Esophagus squamous epithelium (tissue), 5 donors: Measurements from ENCODE around the gene KCNH6. TPM values are rescaled to one million over a fixed set of nuclear protein-coding genes. Genes with fewer than 3 reads are reported as not detected.

ENCODE experiments used
- DNase-seq: peaks from one replicate; lab custom pipeline; 2025; lab: John Stamatoyannopoulos, UW
- H3K27ac ChIP-seq, 4 donors: fragments of 200-600 bp; sonication (generic); one replicate each; pipeline ENCODE4 v1.5.1; 2016 to 2019; ENCODE audit warnings: mild to moderate bottlenecking in 1 of 4
- H3K27me3 ChIP-seq, 4 donors: fragments of 200-600 bp; sonication (generic); 1 replicate in 3 of 4; 2 replicates in 1 of 4; pipeline versions ENCODE4 v1.5.1 to v1.6.0; 2017 to 2021; ENCODE audit warnings: antibody characterized with exemption in 1 of 4
- H3K36me3 ChIP-seq, 3 donors: fragments of 200-600 bp; sonication (generic); one replicate each; pipeline ENCODE4 v1.5.1; 2016 to 2019
- H3K4me1 ChIP-seq, 3 donors: fragments of 200-600 bp; sonication (generic); one replicate each; pipeline ENCODE4 v1.5.1; 2017 to 2019
- H3K4me3 ChIP-seq, 4 donors: fragments of 200-600 bp; sonication (generic); 1 replicate in 3 of 4; 2 replicates in 1 of 4; pipeline ENCODE4 v1.5.1; 2016 to 2019; ENCODE audit warnings: mild to moderate bottlenecking in 2 of 4, moderate library complexity in 1 of 4
- H3K9me3 ChIP-seq, 3 donors: fragments of 200-600 bp; sonication (generic); one replicate each; pipeline ENCODE4 v1.5.1; 2016 to 2019
- POLR2A ChIP-seq, 4 donors: fragments of 450-650 bp; IDR thresholded peaks; one replicate each; pipeline ENCODE4 v1.6.1; 2017; ENCODE audit warnings: antibody characterized with exemption in 4 of 4, mild to moderate bottlenecking in 4 of 4, moderate library complexity in 3 of 4
- WGBS, 2 donors: methylation state at CpG; one replicate each; pipeline ENCODE4 v1.1.5; 2018; 5-methylcytosine and 5-hydroxymethylcytosine counted together
- intact Hi-C: fragments of 100-400 bp; cut with DNase I; formaldehyde crosslinking; loops from one replicate; pipeline ENCODE4 v1.15.0; 2022
- total RNA-seq, 4 donors: library from RNA; depleted of rRNA; stranded (reverse); fragments of >200 nt; gene quantifications; one replicate each; pipeline ENCODE4 v1.1.0, GENCODE V29; 2016
- TF ChIP-seq, protein P1 (sequence below), 6 experiments: fragments of 450-650 bp in 4 of 6; fragments of 200-600 bp in 2 of 6; sonication (generic) in 2 of 6; IDR thresholded peaks; one replicate each; pipeline ENCODE4 v1.5.1; 2016 to 2019; ENCODE audit warnings: antibody characterized with exemption in 6 of 6, mild to moderate bottlenecking in 4 of 6, moderate library complexity in 4 of 6
- donor health status: DM: yes; HTN: yes; CAD: no.

KCNH6 gene
- total RNA-seq, 4 donors from 2014 or later, result not detected

DNA sequence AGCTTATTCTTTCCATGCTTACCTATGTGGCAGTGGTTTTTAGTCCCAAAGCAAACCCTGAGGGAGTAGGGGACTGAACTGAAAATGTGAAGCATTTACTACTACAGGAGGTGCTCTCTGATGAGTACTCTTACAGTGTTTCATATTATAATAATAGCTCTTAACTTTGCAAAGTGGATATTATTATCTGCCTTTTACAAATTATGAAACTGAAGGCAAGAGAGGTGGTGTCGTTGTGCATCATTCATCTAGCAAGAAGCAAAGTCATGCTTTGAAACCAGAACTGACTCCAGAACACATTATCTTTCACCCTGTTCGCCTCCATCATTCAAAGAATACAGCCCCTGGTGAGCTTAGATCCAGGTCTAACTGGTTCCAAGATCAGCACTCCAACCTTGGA, 8.2 kb upstream of the KCNH6 start:
- intact Hi-C loops, result no loop called here
- WGBS, 2 donors, result 78 to 94% methylated on average over 2 of the region's 2 CpGs
- TF ChIP-seq, protein P1, sequence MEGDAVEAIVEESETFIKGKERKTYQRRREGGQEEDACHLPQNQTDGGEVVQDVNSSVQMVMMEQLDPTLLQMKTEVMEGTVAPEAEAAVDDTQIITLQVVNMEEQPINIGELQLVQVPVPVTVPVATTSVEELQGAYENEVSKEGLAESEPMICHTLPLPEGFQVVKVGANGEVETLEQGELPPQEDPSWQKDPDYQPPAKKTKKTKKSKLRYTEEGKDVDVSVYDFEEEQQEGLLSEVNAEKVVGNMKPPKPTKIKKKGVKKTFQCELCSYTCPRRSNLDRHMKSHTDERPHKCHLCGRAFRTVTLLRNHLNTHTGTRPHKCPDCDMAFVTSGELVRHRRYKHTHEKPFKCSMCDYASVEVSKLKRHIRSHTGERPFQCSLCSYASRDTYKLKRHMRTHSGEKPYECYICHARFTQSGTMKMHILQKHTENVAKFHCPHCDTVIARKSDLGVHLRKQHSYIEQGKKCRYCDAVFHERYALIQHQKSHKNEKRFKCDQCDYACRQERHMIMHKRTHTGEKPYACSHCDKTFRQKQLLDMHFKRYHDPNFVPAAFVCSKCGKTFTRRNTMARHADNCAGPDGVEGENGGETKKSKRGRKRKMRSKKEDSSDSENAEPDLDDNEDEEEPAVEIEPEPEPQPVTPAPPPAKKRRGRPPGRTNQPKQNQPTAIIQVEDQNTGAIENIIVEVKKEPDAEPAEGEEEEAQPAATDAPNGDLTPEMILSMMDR (IDR thresholded peaks at IDR 0.05), result no peak
- no peak for TF ChIP-seq POLR2A (IDR thresholded peaks at IDR 0.05)

DNA sequence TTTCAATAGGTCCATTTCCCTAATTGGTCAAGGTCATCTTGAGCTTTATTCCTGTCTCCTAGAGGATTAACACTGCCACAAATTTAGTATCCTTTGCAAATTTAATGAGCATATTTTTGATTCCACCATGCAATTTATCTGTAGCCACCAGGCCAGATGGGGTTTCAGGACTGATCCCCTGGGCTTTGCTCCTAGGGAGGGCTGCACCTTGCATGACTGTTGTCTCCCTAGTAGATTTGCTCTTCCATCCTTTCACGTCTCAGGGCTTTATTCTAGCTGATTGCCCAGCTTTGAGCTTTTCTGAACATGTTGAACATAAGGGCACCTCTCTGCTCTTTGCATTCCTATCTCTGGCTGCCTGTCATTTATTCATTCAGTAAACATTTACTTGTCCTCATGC, 7.7 kb upstream of the KCNH6 start:
- Histone ChIP-seq H3K36me3 (no peaks in the 10 kb centered on the region), H3K4me1 (no peaks in the 10 kb centered on the region), H3K27me3 (peaks cover 0 to 36% (median 0%) of the 10 kb centered on the region in 4 donors), H3K4me3 (no peak overlapping the region), H3K9me3 (no peaks in the 10 kb centered on the region), H3K27ac (no peak overlapping the region)
- WGBS, 2 donors, result 18 to 33% methylated on average over 1 of the region's 1 CpG
- TF ChIP-seq, protein P1 (IDR thresholded peaks at IDR 0.05), result no peak
- no peak for TF ChIP-seq POLR2A (IDR thresholded peaks at IDR 0.05)
- DNase-seq, result no peak
- intact Hi-C loops, result no loop called here

More for the DNA sequence above, 8.2 kb upstream of the KCNH6 start:
- Histone ChIP-seq H3K36me3 (no peaks in the 10 kb centered on the region), H3K27me3 (peaks cover 0 to 31% (median 0%) of the 10 kb centered on the region in 4 donors), H3K4me1 (no peaks in the 10 kb centered on the region), H3K9me3 (no peaks in the 10 kb centered on the region), H3K4me3 (no peak overlapping the region), H3K27ac (no peak overlapping the region)
- no peak for DNase-seq

DNA sequence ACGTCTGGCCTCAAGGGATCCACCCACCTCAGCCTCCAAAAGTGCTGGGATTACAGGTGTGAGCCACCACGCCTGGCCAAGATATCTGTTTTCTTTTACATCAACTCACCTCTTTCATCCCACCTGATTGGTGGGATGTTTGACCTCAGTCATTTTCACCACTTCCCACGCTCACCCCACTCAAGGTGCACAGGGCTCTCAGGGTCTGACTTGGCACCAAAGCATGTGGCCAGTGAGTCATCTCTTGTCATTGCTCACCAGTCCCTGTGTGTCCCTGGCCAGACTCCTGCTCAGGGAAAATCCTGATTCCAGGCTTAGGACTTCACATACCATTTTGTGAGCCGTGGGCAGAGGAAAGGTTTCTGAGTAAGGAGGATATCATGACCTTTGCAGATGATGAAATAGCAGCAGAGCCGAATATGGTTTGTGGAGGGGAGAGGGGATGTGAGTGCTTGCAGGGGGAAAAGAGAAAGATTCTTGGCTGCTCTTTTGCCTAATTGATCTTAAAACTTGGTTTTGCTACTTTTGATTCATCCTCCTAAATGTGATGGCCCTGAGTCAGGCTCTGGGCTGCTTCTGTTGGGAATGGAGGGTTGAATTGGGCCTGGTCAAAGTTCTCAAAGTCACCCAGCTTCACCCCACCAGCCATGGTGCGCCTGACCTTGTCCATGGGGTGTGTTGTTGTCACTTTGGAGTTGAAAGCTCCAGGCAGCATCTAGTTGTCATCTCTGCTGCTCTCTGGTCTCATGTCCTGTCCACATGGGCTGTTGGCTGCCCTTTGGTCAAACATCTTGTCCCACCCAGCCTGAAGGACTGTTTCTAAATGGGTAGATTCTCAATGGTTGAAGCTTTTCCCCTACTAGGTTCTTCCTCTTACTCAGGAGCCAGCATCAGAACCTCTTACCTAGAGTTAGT, 6.0 kb upstream of the KCNH6 start:
- H3K27me3 ChIP-seq, result peaks cover 0 to 48% (median 0%) of the 10 kb centered on the region in 4 donors
- H3K4me1 ChIP-seq, result no peaks in the 10 kb centered on the region
- no peak overlapping the region for H3K4me3 ChIP-seq
- no peaks in the 10 kb centered on the region for H3K36me3 ChIP-seq
- H3K27ac ChIP-seq, result no peak overlapping the region
- intact Hi-C loops, result no loop called here
- TF ChIP-seq, protein P1 (IDR thresholded peaks at IDR 0.05), result no peak
- TF ChIP-seq POLR2A (IDR thresholded peaks at IDR 0.05), result no peak
- H3K9me3 ChIP-seq, result no peaks in the 10 kb centered on the region
- DNase-seq, result no peak
- 61 to 82% methylated on average over 4 of the region's 6 CpGs for WGBS, 2 donors

DNA sequence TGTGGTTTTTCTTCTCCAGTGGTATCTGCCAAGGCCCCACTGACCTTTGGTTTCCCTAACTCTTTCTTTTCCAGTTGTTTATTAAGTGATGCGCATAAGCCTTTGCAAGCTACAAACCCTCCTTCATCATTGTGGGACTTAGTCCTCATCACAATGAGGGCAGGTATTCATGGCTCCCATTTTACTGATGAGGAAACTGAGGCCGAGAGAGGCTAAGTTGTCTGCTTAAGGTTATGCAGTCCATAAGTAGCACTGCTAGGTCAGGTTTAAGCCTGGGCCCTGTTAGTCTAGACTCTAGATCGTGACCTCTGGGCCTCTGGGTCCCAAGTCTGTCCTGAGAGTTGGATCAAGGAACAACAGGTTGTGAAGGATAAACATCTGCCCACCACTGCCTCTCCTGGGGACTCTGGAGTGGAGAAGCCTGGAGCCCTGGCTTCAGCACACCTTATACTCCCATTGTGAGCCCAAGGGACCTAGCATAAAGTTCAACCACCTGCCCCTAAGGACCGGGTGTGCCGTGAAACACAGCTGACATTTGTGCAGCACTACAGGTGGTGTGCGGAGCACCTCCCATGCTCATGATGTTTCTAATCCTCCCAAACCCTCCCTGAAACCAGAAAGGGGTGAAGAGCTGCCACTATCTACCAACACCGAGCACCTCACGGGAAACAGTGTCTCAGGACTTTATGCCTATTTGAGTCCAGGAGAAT, 5.2 kb upstream of the KCNH6 start:
- peaks cover 0 to 56% (median 0%) of the 10 kb centered on the region in 4 donors for H3K27me3 ChIP-seq
- peaks cover 0 to 4% (median 1%) of the 10 kb centered on the region in 3 donors for H3K4me1 ChIP-seq
- WGBS, 2 donors, result 82 to 86% methylated on average over 4 to 7 of the region's 8 CpGs
- no peaks in the 10 kb centered on the region for H3K36me3 ChIP-seq
- no peak for TF ChIP-seq POLR2A (IDR thresholded peaks at IDR 0.05)
- TF ChIP-seq, protein P1 (IDR thresholded peaks at IDR 0.05), result no peak
- H3K9me3 ChIP-seq, result no peaks in the 10 kb centered on the region
- H3K4me3 ChIP-seq, result no peak overlapping the region
- intact Hi-C loops, result no loop called here
- DNase-seq, result no peak
- H3K27ac ChIP-seq, result no peak overlapping the region
